GM10248 (cell line): ENCODE data around the gene CRYL1.
A peak's percentile ranks its signal among the peaks of the same experiment; 100 is the strongest.

ENCODE experiments used
- CTCF ChIA-PET: fragments of 300-600 bp; sonication (Branson Sonifier 250); formaldehyde crosslinking; extraction: SDS; loops from one replicate; lab custom pipeline; 2021; ENCODE audit warnings: antibody characterized with exemption; lab: Yijun Ruan, JAX
- POLR2A ChIA-PET: fragments of 350-650 bp; sonication (Branson Sonifier 250); formaldehyde crosslinking; extraction: SDS; loops from one replicate; lab custom pipeline; 2020; ENCODE audit warnings: antibody characterized with exemption; lab: Yijun Ruan, JAX
- DNase-seq: peaks from one replicate; pipeline ENCODE4 v3.0.0; 2012; ENCODE audit errors: extremely low spot score
- TF ChIP-seq, protein P1 (sequence below): IDR thresholded peaks from 2 replicates; pipeline ENCODE4 v1.5.1; 2012; ENCODE audit warnings: mild to moderate bottlenecking, low read depth; ENCODE audit errors: extremely low read depth, missing control alignments, control extremely low read depth

The CRYL1 gene

DNA sequence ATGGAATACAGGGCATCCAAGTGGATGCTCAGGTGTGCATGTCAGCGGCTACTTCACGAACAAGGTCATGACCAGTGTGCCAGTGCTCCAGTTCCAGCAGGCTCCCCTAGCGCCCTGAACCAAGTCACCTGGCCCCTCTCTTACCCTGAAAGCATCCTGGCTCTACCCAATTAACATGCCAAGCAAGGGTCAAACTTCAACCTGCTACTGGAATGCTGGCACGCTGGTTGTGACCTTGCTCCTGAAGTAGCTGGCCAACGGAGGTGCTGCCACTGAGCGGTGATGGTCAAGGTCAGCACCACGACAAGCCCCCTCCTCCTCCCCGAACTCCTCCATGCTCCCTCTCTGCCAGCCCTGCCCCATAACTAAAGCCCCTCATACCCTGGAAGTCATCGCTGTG is 96.0 kb downstream of the CRYL1 start:
- no peak for DNase-seq
- ChIA-PET POLR2A (no interaction called here), CTCF (interaction anchor here (1.0 to 1.5 kb wide), 2 partner anchors 18 to 25 kb away, joined by 4 to 5 read pairs; no protein-coding TSS in a partner anchor)
- TF ChIP-seq, protein P1, sequence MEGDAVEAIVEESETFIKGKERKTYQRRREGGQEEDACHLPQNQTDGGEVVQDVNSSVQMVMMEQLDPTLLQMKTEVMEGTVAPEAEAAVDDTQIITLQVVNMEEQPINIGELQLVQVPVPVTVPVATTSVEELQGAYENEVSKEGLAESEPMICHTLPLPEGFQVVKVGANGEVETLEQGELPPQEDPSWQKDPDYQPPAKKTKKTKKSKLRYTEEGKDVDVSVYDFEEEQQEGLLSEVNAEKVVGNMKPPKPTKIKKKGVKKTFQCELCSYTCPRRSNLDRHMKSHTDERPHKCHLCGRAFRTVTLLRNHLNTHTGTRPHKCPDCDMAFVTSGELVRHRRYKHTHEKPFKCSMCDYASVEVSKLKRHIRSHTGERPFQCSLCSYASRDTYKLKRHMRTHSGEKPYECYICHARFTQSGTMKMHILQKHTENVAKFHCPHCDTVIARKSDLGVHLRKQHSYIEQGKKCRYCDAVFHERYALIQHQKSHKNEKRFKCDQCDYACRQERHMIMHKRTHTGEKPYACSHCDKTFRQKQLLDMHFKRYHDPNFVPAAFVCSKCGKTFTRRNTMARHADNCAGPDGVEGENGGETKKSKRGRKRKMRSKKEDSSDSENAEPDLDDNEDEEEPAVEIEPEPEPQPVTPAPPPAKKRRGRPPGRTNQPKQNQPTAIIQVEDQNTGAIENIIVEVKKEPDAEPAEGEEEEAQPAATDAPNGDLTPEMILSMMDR = no peak

DNA sequence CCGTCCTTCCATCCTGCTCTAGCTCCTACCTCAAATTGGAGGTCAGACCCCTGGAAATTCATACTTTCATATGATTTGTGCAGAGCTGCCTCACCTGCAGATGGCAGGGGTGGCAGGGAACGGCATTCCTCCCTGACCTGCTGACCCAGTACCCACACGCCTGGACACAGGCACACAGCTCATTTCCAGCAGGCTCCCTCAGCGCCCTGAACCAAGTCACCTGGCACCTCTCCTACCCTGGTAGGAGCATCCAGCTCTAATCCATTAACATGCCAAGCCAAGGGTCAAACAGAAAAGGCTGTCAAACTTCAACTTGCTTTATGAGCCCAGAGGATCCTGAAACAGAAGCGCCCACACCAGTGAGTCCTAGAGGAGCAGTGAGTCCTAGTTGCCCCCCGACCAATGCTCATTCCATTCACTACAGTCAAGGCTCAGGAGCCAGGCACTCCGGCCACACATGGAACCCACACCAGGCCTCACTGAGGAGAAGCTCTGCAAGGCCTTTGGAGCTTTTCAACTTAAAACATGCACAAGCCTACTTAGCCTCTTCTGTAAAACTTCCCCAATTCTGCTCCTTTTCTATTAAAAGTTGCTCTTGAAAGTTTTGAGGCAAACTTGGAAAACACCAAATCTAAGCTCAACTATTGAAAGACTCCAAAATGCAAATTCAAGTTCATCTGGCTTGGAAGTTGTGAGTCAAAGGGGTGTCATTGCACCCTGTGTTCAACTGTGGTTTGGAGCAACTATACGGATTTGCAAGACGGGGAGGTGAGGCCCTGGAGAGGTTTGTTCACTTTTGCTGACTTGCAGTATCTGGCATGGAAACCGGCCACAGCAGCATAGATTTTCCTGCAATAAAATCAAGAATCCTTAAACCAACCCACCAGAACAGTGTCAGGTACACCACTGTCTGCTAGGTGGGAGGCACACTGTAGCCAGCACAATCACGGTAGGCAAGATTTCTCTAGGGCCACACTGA is 96.7 kb downstream of the CRYL1 start:
- CTCF ChIA-PET = interaction anchor here (1.0 to 1.5 kb wide), 2 partner anchors 18 to 26 kb away, joined by 4 to 5 read pairs; no protein-coding TSS in a partner anchor
- POLR2A ChIA-PET = no interaction called here
- TF ChIP-seq, protein P1 = no peak
- DNase-seq = no peak

DNA sequence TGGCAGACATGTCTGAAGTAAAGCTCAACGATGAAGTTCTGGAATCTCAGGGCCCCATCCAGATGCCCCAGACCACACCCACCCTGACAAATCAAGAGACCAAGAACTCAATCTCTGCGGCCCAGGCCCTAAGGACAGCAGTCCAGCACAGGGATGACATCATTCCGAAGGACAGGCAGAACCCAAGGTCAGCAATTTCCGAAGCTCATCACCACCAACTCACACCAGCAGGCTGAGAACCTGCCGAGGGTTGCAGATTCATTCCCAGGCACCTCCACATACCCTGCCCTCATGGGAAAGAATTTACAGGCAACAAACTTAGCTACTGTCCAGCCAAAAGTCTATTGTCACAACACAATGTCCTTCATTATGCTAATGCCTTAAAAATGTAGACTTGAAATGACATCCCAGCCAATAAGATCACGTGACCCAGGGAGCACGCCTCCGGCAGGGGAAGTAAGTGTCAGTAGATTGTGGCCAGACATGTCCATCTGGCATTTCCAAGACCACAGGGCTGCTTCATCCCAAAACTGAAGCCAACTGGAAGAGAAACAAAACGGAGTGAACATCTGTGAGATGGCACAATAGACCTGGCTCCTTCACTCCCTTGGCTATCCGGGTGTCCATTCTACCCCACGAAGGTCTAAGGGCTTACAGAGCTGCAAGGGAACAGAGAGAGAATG is 98.8 kb downstream of the CRYL1 start:
- DNase-seq = no peak
- TF ChIP-seq, protein P1 = no peak
- ChIA-PET POLR2A (no interaction called here), CTCF (no interaction called here)

DNA sequence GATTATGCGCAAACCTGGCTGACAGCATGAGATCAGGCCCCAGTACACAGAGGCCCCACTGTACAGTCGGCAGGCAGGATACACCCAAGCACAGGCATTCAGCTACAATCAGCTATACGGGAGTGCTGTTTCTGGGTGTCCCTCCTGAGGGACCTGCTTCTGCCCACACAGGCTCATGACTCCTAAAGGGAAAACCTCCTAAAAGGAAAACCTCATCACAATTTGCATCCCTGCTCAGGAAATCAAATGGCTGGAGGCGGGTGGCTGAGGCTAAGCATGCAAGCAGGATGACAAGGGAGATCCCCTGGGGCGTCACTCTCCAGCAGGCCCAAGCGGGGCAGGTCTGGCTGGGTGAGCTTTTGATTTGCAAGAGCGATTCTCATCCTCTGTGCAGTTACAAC is 99.8 kb downstream of the CRYL1 start:
- ChIA-PET CTCF (interaction anchor here (0.9 to 1.9 kb wide), 2 partner anchors 16 to 21 kb away, joined by 3 to 6 read pairs; no protein-coding TSS in a partner anchor), POLR2A (interaction anchor here (0.5 kb wide), 1 partner anchor 175 kb away, joined by 4 read pairs; no protein-coding TSS in a partner anchor)
- TF ChIP-seq, protein P1 = no peak
- peak; percentile 50 for DNase-seq

DNA sequence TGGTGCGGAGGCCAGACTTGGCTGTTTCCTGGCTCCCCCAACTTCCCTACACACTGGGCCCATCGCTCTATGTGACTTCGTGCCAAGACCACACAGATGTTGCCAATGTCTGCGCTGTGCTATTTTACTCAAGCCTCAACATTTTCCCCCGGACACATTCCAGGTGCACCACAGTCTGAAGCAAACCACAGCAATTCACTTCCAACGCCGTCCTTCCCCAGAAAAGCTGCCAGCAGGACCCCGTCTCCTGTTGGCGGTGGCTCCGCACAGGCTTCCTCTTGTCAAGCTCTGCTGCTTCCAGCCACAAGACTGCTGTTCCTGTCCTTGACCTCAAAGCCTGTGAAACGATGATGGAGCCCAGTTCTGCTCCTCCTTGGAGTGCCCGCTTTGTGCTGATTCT is 100.7 kb downstream of the CRYL1 start:
- ChIA-PET POLR2A (no interaction called here), CTCF (interaction anchor here (1.4 to 1.9 kb wide), 2 partner anchors 20 to 38 kb away, joined by 3 to 6 read pairs; no protein-coding TSS in a partner anchor)
- TF ChIP-seq, protein P1 = no peak
- DNase-seq = no peak

DNA sequence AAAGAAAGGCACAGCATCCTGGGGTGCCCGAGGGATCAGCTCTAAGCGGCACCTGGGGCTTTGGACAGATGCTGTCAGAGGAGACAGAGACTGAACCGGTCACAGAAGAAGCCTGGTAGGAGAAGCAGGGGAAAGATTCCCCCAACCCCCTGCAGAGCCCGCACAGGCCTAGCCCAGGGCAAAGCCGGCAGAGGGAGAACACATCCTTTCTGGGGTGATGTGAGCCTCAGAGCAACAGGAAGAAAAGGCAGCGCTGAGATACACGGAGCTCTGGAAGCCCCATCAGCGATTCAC is 101.2 kb downstream of the CRYL1 start:
- TF ChIP-seq, protein P1 = no peak
- POLR2A ChIA-PET = no interaction called here
- no peak for DNase-seq
- CTCF ChIA-PET = interaction anchor here (1.4 to 1.9 kb wide), 2 partner anchors 20 to 37 kb away, joined by 3 to 6 read pairs; no protein-coding TSS in a partner anchor
